Central memory CD8-positive, alpha-beta T cell (primary cell): ENCODE results near the gene DLGAP1.

Experiments
- ATAC-seq: fragments of 150-1000 bp; cut with Tn5 transposase; replicated peaks from 2 replicates; pipeline ENCODE4 v1.10.0; 2022; ENCODE audit warnings: mild to moderate bottlenecking, moderate FRiP score, moderate number of reproducible peaks; ENCODE audit not compliant: poor library complexity, severe bottlenecking; ENCODE audit errors: extremely low read depth
- DNase-seq, 2 donors: peaks; one replicate each; pipeline ENCODE4 v3.0.0; 2021; ENCODE audit warnings: low spot score in 2 of 2
- H3K27ac Mint-ChIP-seq: one replicate; pipeline ENCODE4 v1.8.0; 2022; ENCODE audit warnings: low read depth, mild to moderate bottlenecking, moderate library complexity, mixed read lengths
- H3K27me3 Mint-ChIP-seq: one replicate; pipeline ENCODE4 v1.8.0; 2022; ENCODE audit warnings: mixed read lengths
- H3K36me3 Mint-ChIP-seq: one replicate; pipeline ENCODE4 v1.8.0; 2022; ENCODE audit warnings: mild to moderate bottlenecking, moderate library complexity, mixed read lengths; ENCODE audit not compliant: insufficient read depth
- H3K4me1 Mint-ChIP-seq: one replicate; pipeline ENCODE4 v1.8.0; 2022; ENCODE audit warnings: mixed read lengths
- H3K4me3 Mint-ChIP-seq: one replicate; pipeline ENCODE4 v1.8.0; 2022; ENCODE audit warnings: mild to moderate bottlenecking, moderate library complexity, mixed read lengths
- H3K9me3 Mint-ChIP-seq: one replicate; pipeline ENCODE4 v1.8.0; 2022; ENCODE audit warnings: mixed read lengths

Gene DLGAP1

GRCh38 chr18:3892152-3892551 lies 563.0 kb downstream of the DLGAP1 start:
- H3K36me3 Mint-ChIP-seq = peaks cover 2% of the 10 kb centered on the region
- no peak for DNase-seq
- H3K9me3 Mint-ChIP-seq = no peaks in the 10 kb centered on the region
- H3K27ac Mint-ChIP-seq = no peak overlapping the region
- no peak overlapping the region for H3K4me3 Mint-ChIP-seq
- no peak for ATAC-seq
- no peaks in the 10 kb centered on the region for H3K4me1 Mint-ChIP-seq
- no peaks in the 10 kb centered on the region for H3K27me3 Mint-ChIP-seq

- Mint-ChIP-seq H3K27ac (no peak overlapping the region), H3K4me3 (no peak overlapping the region), H3K4me1 (no peaks in the 10 kb centered on the region), H3K36me3 (peaks cover 2% of the 10 kb centered on the region), H3K27me3 (no peaks in the 10 kb centered on the region), H3K9me3 (no peaks in the 10 kb centered on the region)
- DNase-seq (no peak), ATAC-seq (no peak)
Observed at GRCh38 chr18:3891245-3891644, 563.9 kb downstream of the DLGAP1 start.

GRCh38 chr18:3889803-3890202 lies 565.3 kb downstream of the DLGAP1 start:
- Mint-ChIP-seq H3K4me1 (no peaks in the 10 kb centered on the region), H3K9me3 (no peaks in the 10 kb centered on the region), H3K27me3 (no peaks in the 10 kb centered on the region), H3K4me3 (no peak overlapping the region), H3K27ac (no peak overlapping the region), H3K36me3 (peaks cover 2% of the 10 kb centered on the region)
- DNase-seq = no peak
- ATAC-seq = no peak

GRCh38 chr18:3889121-3889520 lies 566.0 kb downstream of the DLGAP1 start:
- no peak overlapping the region for H3K27ac Mint-ChIP-seq
- H3K4me1 Mint-ChIP-seq = no peaks in the 10 kb centered on the region
- ATAC-seq (no peak), DNase-seq (no peak)
- no peak overlapping the region for H3K4me3 Mint-ChIP-seq
- H3K9me3 Mint-ChIP-seq = no peaks in the 10 kb centered on the region
- H3K36me3 Mint-ChIP-seq = peaks cover 2% of the 10 kb centered on the region
- H3K27me3 Mint-ChIP-seq = no peaks in the 10 kb centered on the region

GRCh38 chr18:3886575-3887322 lies 568.4 kb downstream of the DLGAP1 start:
- no peaks in the 10 kb centered on the region for H3K4me1 Mint-ChIP-seq
- H3K9me3 Mint-ChIP-seq = no peaks in the 10 kb centered on the region
- H3K27me3 Mint-ChIP-seq = no peaks in the 10 kb centered on the region
- H3K27ac Mint-ChIP-seq = no peak overlapping the region
- ATAC-seq (no peak), DNase-seq (no peak)
- H3K4me3 Mint-ChIP-seq = no peak overlapping the region
- H3K36me3 Mint-ChIP-seq = no peaks in the 10 kb centered on the region

GRCh38 chr18:3885209-3885792 lies 569.8 kb downstream of the DLGAP1 start:
- DNase-seq = no peak
- Mint-ChIP-seq H3K4me1 (no peaks in the 10 kb centered on the region), H3K4me3 (no peak overlapping the region), H3K27ac (no peak overlapping the region), H3K9me3 (no peaks in the 10 kb centered on the region), H3K27me3 (no peaks in the 10 kb centered on the region), H3K36me3 (no peaks in the 10 kb centered on the region)
- no peak for ATAC-seq

- Mint-ChIP-seq H3K27me3 (peaks cover 20% of the 10 kb centered on the region), H3K4me3 (no peak overlapping the region), H3K27ac (no peak overlapping the region), H3K9me3 (no peaks in the 10 kb centered on the region), H3K4me1 (no peaks in the 10 kb centered on the region), H3K36me3 (no peaks in the 10 kb centered on the region)
- DNase-seq = no peak
- ATAC-seq = no peak
Observed at GRCh38 chr18:3879836-3880120, 575.3 kb downstream of the DLGAP1 start.

GRCh38 chr18:3879114-3879835 lies 575.8 kb downstream of the DLGAP1 start:
- Mint-ChIP-seq H3K27me3 (peaks cover 25% of the 10 kb centered on the region), H3K4me1 (no peaks in the 10 kb centered on the region), H3K27ac (no peak overlapping the region), H3K36me3 (no peaks in the 10 kb centered on the region), H3K4me3 (no peak overlapping the region), H3K9me3 (no peaks in the 10 kb centered on the region)
- DNase-seq = no peak
- no peak for ATAC-seq

- Mint-ChIP-seq H3K9me3 (no peaks in the 10 kb centered on the region), H3K4me1 (no peaks in the 10 kb centered on the region), H3K4me3 (no peak overlapping the region), H3K36me3 (no peaks in the 10 kb centered on the region), H3K27me3 (peaks cover 33% of the 10 kb centered on the region), H3K27ac (no peak overlapping the region)
- DNase-seq (no peak), ATAC-seq (no peak)
Observed at GRCh38 chr18:3878401-3878800, 576.7 kb downstream of the DLGAP1 start.

- H3K9me3 Mint-ChIP-seq = no peaks in the 10 kb centered on the region
- no peak overlapping the region for H3K4me3 Mint-ChIP-seq
- H3K4me1 Mint-ChIP-seq = no peaks in the 10 kb centered on the region
- H3K27me3 Mint-ChIP-seq = peaks cover 41% of the 10 kb centered on the region
- DNase-seq (no peak), ATAC-seq (no peak)
- no peak overlapping the region for H3K27ac Mint-ChIP-seq
- no peaks in the 10 kb centered on the region for H3K36me3 Mint-ChIP-seq
Observed at GRCh38 chr18:3877678-3878077, 577.4 kb downstream of the DLGAP1 start.

GRCh38 chr18:3875961-3876360 lies 579.1 kb downstream of the DLGAP1 start:
- H3K4me1 Mint-ChIP-seq = no peaks in the 10 kb centered on the region

GRCh38 chr18:3875376-3875775 lies 579.7 kb downstream of the DLGAP1 start:
- no peak for DNase-seq
- Mint-ChIP-seq H3K9me3 (no peaks in the 10 kb centered on the region), H3K4me3 (no peak overlapping the region), H3K27me3 (peaks cover 58% of the 10 kb centered on the region), H3K27ac (no peak overlapping the region), H3K4me1 (no peaks in the 10 kb centered on the region), H3K36me3 (no peaks in the 10 kb centered on the region)
- no peak for ATAC-seq

More at GRCh38 chr18:3875961-3876360, 579.1 kb downstream of the DLGAP1 start:
- H3K27me3 Mint-ChIP-seq = peaks cover 52% of the 10 kb centered on the region
- ATAC-seq = no peak
- H3K27ac Mint-ChIP-seq = no peak overlapping the region
- no peaks in the 10 kb centered on the region for H3K36me3 Mint-ChIP-seq
- no peak overlapping the region for H3K4me3 Mint-ChIP-seq
- no peak for DNase-seq
- no peaks in the 10 kb centered on the region for H3K9me3 Mint-ChIP-seq

GRCh38 chr18:3874581-3874980 lies 580.5 kb downstream of the DLGAP1 start:
- peaks cover 63% of the 10 kb centered on the region for H3K27me3 Mint-ChIP-seq
- H3K9me3 Mint-ChIP-seq = no peaks in the 10 kb centered on the region
- no peak overlapping the region for H3K4me3 Mint-ChIP-seq
- no peak for ATAC-seq
- H3K27ac Mint-ChIP-seq = no peak overlapping the region
- H3K4me1 Mint-ChIP-seq = no peaks in the 10 kb centered on the region
- no peak for DNase-seq
- H3K36me3 Mint-ChIP-seq = no peaks in the 10 kb centered on the region
